ENCODE data around the gene NIT1. TPM values are rescaled to one million over a fixed set of nuclear protein-coding genes. Genes with fewer than 3 reads are reported as not detected.
A peak's percentile ranks its signal among the peaks of the same experiment; 100 is the strongest.

The NIT1 gene
- total and polyA plus RNA-seq, 9 of the 15 experiments (the other 6 are each of a cell fraction or from before 2014, with no cell fraction given): 18.4 to 76.0 (median 33.7) TPM

DNA sequence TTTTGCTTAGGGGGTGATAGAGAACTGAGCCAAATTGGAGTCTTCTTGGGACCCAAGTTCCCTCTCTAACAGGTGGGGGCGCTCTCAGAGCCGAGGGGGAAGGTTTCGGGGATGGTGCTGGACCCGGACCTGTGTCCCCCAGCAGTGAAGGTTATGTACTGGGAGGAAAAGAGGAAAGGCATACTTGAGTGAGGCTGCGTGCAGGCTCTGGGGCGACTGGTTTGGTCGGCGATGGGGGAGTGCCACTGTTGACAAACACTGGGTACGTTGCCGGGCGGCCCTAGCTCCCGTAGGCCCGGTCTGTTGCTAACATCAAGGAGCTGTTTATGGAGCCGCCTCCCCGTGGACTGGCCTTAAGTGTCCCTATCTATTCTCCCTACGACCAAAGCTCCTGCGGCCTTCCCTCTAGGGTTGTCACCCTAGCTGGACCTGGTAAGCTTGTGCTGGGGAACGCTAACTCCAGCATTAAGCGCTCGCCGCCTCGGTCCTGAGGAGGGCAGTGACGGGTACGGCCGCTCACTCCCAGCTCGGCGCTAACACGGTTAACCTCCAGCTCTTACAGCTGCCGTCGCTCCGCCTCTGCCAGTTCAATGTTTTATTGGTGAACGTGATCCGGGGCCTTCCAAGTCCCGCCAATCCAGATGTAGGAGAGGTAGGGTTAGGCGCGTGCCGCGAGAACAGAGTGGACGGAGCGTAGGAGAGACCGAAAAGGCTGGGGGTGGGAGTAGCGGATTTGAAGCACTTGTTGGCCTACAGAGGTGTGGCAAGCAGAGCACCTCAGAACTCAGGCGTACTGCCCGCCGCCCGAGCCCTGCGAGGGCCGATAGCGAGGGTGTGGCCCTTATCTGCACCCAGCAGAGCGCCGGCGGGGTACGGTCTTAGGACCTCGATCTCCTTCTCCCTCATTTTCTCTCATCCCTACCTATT is 48.1 kb downstream of the NIT1 start, which contains the start of gene PPOX (continued):
- TF ChIP-seq, protein P1, sequence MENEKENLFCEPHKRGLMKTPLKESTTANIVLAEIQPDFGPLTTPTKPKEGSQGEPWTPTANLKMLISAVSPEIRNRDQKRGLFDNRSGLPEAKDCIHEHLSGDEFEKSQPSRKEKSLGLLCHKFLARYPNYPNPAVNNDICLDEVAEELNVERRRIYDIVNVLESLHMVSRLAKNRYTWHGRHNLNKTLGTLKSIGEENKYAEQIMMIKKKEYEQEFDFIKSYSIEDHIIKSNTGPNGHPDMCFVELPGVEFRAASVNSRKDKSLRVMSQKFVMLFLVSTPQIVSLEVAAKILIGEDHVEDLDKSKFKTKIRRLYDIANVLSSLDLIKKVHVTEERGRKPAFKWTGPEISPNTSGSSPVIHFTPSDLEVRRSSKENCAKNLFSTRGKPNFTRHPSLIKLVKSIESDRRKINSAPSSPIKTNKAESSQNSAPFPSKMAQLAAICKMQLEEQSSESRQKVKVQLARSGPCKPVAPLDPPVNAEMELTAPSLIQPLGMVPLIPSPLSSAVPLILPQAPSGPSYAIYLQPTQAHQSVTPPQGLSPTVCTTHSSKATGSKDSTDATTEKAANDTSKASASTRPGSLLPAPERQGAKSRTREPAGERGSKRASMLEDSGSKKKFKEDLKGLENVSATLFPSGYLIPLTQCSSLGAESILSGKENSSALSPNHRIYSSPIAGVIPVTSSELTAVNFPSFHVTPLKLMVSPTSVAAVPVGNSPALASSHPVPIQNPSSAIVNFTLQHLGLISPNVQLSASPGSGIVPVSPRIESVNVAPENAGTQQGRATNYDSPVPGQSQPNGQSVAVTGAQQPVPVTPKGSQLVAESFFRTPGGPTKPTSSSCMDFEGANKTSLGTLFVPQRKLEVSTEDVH (IDR thresholded peaks at IDR 0.05; ENCODE audit: low read depth, partially characterized antibody): peak; percentile 30
- TF ChIP-seq GTF2E2 (tag; IDR thresholded peaks at IDR 0.05) (no peak), NCOA4 (IDR thresholded peaks at IDR 0.05; ENCODE audit: partially characterized antibody) (no peak), ZNF354B (CRISPR knock-in tag; IDR thresholded peaks at IDR 0.05) (no peak), EHMT2 (IDR thresholded peaks at IDR 0.05) (peak; percentile 51; the same call in 1 of the 2 replicates), ZNF717 (CRISPR knock-in tag; IDR thresholded peaks at IDR 0.05) (no peak), SREBF1 (IDR thresholded peaks at IDR 0.05; ENCODE audit: borderline replicate concordance, low read depth, low read length) (no peak), CBFA2T3 (IDR thresholded peaks at IDR 0.05) (peak; percentile 99)
- TF ChIP-seq, protein P2, sequence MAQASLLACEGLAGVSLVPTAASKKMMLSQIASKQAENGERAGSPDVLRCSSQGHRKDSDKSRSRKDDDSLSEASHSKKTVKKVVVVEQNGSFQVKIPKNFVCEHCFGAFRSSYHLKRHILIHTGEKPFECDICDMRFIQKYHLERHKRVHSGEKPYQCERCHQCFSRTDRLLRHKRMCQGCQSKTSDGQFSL (CRISPR knock-in tag; IDR thresholded peaks at IDR 0.05): peak; percentile 63; the same call in 1 of the 2 replicates
- TF ChIP-seq, protein P2 (tag; IDR thresholded peaks at IDR 0.05): peak in 1 of 2 experiments; percentile 45; a peak in 1 of 4 replicates
- TF ChIP-seq, protein P3, sequence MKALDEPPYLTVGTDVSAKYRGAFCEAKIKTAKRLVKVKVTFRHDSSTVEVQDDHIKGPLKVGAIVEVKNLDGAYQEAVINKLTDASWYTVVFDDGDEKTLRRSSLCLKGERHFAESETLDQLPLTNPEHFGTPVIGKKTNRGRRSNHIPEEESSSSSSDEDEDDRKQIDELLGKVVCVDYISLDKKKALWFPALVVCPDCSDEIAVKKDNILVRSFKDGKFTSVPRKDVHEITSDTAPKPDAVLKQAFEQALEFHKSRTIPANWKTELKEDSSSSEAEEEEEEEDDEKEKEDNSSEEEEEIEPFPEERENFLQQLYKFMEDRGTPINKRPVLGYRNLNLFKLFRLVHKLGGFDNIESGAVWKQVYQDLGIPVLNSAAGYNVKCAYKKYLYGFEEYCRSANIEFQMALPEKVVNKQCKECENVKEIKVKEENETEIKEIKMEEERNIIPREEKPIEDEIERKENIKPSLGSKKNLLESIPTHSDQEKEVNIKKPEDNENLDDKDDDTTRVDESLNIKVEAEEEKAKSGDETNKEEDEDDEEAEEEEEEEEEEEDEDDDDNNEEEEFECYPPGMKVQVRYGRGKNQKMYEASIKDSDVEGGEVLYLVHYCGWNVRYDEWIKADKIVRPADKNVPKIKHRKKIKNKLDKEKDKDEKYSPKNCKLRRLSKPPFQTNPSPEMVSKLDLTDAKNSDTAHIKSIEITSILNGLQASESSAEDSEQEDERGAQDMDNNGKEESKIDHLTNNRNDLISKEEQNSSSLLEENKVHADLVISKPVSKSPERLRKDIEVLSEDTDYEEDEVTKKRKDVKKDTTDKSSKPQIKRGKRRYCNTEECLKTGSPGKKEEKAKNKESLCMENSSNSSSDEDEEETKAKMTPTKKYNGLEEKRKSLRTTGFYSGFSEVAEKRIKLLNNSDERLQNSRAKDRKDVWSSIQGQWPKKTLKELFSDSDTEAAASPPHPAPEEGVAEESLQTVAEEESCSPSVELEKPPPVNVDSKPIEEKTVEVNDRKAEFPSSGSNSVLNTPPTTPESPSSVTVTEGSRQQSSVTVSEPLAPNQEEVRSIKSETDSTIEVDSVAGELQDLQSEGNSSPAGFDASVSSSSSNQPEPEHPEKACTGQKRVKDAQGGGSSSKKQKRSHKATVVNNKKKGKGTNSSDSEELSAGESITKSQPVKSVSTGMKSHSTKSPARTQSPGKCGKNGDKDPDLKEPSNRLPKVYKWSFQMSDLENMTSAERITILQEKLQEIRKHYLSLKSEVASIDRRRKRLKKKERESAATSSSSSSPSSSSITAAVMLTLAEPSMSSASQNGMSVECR (CRISPR knock-in tag; IDR thresholded peaks at IDR 0.05): 0 out of 2 replicates have a peak, but pooled peaks have one; percentile 58
- TF ChIP-seq, protein P4, sequence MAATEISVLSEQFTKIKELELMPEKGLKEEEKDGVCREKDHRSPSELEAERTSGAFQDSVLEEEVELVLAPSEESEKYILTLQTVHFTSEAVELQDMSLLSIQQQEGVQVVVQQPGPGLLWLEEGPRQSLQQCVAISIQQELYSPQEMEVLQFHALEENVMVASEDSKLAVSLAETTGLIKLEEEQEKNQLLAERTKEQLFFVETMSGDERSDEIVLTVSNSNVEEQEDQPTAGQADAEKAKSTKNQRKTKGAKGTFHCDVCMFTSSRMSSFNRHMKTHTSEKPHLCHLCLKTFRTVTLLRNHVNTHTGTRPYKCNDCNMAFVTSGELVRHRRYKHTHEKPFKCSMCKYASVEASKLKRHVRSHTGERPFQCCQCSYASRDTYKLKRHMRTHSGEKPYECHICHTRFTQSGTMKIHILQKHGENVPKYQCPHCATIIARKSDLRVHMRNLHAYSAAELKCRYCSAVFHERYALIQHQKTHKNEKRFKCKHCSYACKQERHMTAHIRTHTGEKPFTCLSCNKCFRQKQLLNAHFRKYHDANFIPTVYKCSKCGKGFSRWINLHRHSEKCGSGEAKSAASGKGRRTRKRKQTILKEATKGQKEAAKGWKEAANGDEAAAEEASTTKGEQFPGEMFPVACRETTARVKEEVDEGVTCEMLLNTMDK (IDR thresholded peaks at IDR 0.05; ENCODE audit: borderline replicate concordance, insufficient read depth, low read depth, low read length, poor library complexity, severe bottlenecking): peak; percentile 78
- TF ChIP-seq, protein P5, sequence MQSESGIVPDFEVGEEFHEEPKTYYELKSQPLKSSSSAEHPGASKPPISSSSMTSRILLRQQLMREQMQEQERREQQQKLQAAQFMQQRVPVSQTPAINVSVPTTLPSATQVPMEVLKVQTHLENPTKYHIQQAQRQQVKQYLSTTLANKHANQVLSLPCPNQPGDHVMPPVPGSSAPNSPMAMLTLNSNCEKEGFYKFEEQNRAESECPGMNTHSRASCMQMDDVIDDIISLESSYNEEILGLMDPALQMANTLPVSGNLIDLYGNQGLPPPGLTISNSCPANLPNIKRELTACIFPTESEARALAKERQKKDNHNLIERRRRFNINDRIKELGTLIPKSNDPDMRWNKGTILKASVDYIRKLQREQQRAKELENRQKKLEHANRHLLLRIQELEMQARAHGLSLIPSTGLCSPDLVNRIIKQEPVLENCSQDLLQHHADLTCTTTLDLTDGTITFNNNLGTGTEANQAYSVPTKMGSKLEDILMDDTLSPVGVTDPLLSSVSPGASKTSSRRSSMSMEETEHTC (IDR thresholded peaks at IDR 0.05): peak; percentile 88

Data from K562 (cell line).